Measurements from ENCODE around the gene NOP16.

GRCh38 chr5:176391999-176392398, 3.6 kb upstream of the NOP16 start:
- TF ChIP-seq POLR2A (IDR thresholded peaks at IDR 0.05) (no peak), CTCF (IDR thresholded peaks at IDR 0.05) (no peak)

Measured in upper lobe of left lung (tissue), 4 donors.